ENCODE data around the gene DMC1. TPM values are rescaled to one million over a fixed set of nuclear protein-coding genes. Genes with fewer than 3 reads are reported as not detected.
"Not testable (repeated sequence)": the region's sequence is repeated elsewhere in the genome, so short reads cannot be mapped to it uniquely, and the experiment has no call there.

DMC1 gene
- total RNA-seq, 2 experiments from 2014 or later, result 13.0 to 16.3 TPM

GRCh38 chr22:38602166-38602565 lies 32.2 kb upstream of the DMC1 start:
- no peaks in the 10 kb centered on the region for H3K27me3 Mint-ChIP-seq (ENCODE audit: low read depth)
- intact Hi-C loops (cut with micrococcal nuclease), result no loop called here
- CTCF ChIA-PET, result no interaction called here

GRCh38 chr22:38601221-38601764 lies 31.3 kb upstream of the DMC1 start:
- CTCF ChIA-PET, result no interaction called here
- no peak overlapping the region for H3K27ac Mint-ChIP-seq
- no peaks in the 10 kb centered on the region for H3K4me1 Mint-ChIP-seq (ENCODE audit: low read depth)
- no peaks in the 10 kb centered on the region for H3K36me3 Mint-ChIP-seq (ENCODE audit: low read depth)
- no peaks in the 10 kb centered on the region for H3K27me3 Mint-ChIP-seq (ENCODE audit: low read depth)
- intact Hi-C loops (cut with micrococcal nuclease), result no loop called here
- no peak overlapping the region for H3K4me3 Mint-ChIP-seq
- DNase-seq, result no peak
- H3K9me3 Mint-ChIP-seq, result no peaks in the 10 kb centered on the region

More at GRCh38 chr22:38602166-38602565, 32.2 kb upstream of the DMC1 start:
- no peaks in the 10 kb centered on the region for H3K4me1 Mint-ChIP-seq (ENCODE audit: low read depth)
- no peak for DNase-seq
- no peak overlapping the region for H3K4me3 Mint-ChIP-seq
- no peaks in the 10 kb centered on the region for H3K9me3 Mint-ChIP-seq
- H3K27ac Mint-ChIP-seq, result no peak overlapping the region
- no peaks in the 10 kb centered on the region for H3K36me3 Mint-ChIP-seq (ENCODE audit: low read depth)

- no peaks in the 10 kb centered on the region for H3K27me3 Mint-ChIP-seq (ENCODE audit: low read depth)
- no peak overlapping the region for H3K4me3 Mint-ChIP-seq
- no peaks in the 10 kb centered on the region for H3K4me1 Mint-ChIP-seq (ENCODE audit: low read depth)
- CTCF ChIA-PET, result no interaction called here
- no peaks in the 10 kb centered on the region for H3K9me3 Mint-ChIP-seq
- H3K36me3 Mint-ChIP-seq (ENCODE audit: low read depth), result no peaks in the 10 kb centered on the region
- intact Hi-C loops (cut with micrococcal nuclease), result no loop called here
- DNase-seq, result no peak
- H3K27ac Mint-ChIP-seq, result no peak overlapping the region
Measured at GRCh38 chr22:38599466-38599865, 29.5 kb upstream of the DMC1 start.

DNA sequence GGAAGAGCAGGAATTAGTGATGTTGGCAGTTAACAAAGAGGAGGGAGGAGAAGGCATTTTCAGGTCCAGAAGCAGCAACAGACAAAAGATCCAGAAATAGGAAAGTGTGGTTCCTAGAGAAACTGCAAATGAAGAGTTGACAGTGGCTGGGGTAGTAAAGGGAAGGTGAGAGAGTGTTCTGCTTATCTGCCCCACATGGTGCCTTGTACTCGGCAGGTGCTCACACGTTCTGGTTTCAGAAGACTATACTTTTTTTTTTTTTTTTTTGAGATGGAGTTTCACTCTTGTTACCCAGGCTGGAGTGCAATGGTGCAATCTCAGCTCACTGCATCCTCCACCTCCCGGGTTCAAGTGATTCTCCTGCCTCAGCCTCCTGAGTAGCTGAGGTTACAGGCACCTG lies 12.9 kb upstream of the DMC1 start:
- H3K27ac Mint-ChIP-seq; H3K27me3 Mint-ChIP-seq (ENCODE audit: low read depth); intact Hi-C loops (cut with micrococcal nuclease); H3K36me3 Mint-ChIP-seq (ENCODE audit: low read depth); H3K4me3 Mint-ChIP-seq; DNase-seq; H3K4me1 Mint-ChIP-seq (ENCODE audit: low read depth); H3K9me3 Mint-ChIP-seq: not testable (repeated sequence)
- CTCF ChIA-PET, result interaction anchor here (0.6 kb wide), 1 partner anchor 91 kb away, joined by 4 read pairs; no protein-coding TSS in a partner anchor

- no peaks in the 10 kb centered on the region for H3K36me3 Mint-ChIP-seq (ENCODE audit: low read depth)
- H3K4me1 Mint-ChIP-seq (ENCODE audit: low read depth), result no peaks in the 10 kb centered on the region
- intact Hi-C loops (cut with micrococcal nuclease), result no loop called here
- H3K4me3 Mint-ChIP-seq, result no peak overlapping the region
- H3K9me3 Mint-ChIP-seq, result no peaks in the 10 kb centered on the region
- no peaks in the 10 kb centered on the region for H3K27me3 Mint-ChIP-seq (ENCODE audit: low read depth)
- DNase-seq, result no peak
- CTCF ChIA-PET, result no interaction called here
- H3K27ac Mint-ChIP-seq, result no peak overlapping the region
Measured at GRCh38 chr22:38578505-38578904, 8.5 kb upstream of the DMC1 start.

DNA sequence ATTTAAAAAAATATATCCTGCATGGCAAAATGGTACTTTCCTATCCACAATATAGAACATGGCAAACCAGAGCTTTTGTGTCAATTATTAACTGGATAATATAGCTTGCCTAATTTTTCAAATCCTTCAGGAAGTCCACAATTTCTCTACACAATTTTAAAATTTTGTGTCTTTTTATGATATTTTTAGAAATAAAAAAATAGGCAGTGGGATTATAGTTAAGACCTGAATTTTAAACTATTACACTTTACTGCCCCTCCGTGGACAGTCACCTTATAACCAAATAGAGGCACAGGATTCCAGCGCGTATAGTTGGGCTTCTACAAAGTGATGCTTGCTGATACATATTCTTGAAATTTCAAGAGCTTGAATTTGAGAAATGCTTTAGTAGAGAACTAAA lies 2.1 kb upstream of the DMC1 start:
- Mint-ChIP-seq H3K27me3 (ENCODE audit: low read depth) (no peaks in the 10 kb centered on the region), H3K9me3 (no peaks in the 10 kb centered on the region), H3K36me3 (ENCODE audit: low read depth) (peaks cover 3% of the 10 kb centered on the region), H3K4me3 (no peak overlapping the region), H3K27ac (no peak overlapping the region), H3K4me1 (ENCODE audit: low read depth) (peaks cover 11% of the 10 kb centered on the region)
- CTCF ChIA-PET, result interaction anchor here (0.6 to 3.7 kb wide), 11 partner anchors 12 to 520 kb away, joined by 3 to 17 read pairs (median 4); no protein-coding TSS in a partner anchor
- intact Hi-C loops (cut with micrococcal nuclease), result loop anchor here (1.0 to 5.0 kb wide), 3 partner anchors 175 to 520 kb away; no protein-coding TSS in a partner anchor
- peak; percentile 66 for DNase-seq

DNA sequence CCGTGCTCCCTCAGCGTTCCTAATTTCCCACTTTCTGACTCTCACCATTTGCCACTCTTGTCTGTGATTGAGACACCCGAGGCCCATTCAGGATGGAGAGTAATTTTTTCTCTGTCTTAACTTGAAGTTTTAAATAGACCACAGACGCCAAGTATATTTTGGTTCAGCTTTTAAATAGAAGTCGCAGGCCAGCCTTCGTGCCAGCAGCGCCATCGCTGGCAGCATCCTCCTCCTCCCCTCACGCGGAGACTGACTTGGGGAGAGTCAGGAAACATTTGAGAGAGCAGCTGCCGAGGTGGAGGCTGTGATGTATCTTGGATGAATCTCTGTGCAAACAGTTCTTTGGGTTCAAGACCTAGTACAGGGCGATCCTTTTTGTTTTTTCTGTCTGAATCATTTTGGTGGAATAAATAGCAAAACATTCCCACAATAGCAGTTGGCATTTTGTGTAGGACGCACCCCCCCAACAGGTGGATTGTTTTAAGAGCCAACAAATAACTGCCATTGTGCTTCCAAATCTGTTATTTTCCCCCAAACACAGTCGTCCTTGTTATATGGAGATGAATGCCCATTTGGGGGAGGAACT lies 889 bp upstream of the DMC1 start:
- peaks cover 3% of the 10 kb centered on the region for H3K36me3 Mint-ChIP-seq (ENCODE audit: low read depth)
- no peaks in the 10 kb centered on the region for H3K27me3 Mint-ChIP-seq (ENCODE audit: low read depth)
- peak overlapping the region; percentile 81 for H3K4me3 Mint-ChIP-seq
- peaks cover 11% of the 10 kb centered on the region for H3K4me1 Mint-ChIP-seq (ENCODE audit: low read depth)
- peak; percentile 68 for DNase-seq
- H3K27ac Mint-ChIP-seq, result peak overlapping the region; percentile 82
- CTCF ChIA-PET, result interaction anchor here (0.8 to 3.7 kb wide), 11 partner anchors 60 to 519 kb away, joined by 3 to 17 read pairs (median 4); no protein-coding TSS in a partner anchor
- no peaks in the 10 kb centered on the region for H3K9me3 Mint-ChIP-seq
- intact Hi-C loops (cut with micrococcal nuclease), result loop anchor here (1.0 to 5.0 kb wide), 8 partner anchors 40 to 254 kb away; partner anchors contain the start of genes CBY1, CSNK1E, DDX17 and FAM227A

- DNase-seq, result peak; percentile 21
- H3K27ac Mint-ChIP-seq, result peak overlapping the region; percentile 95
- CTCF ChIA-PET, result interaction anchor here (2.4 kb wide), 1 partner anchor 156 kb away, joined by 9 read pairs; no protein-coding TSS in a partner anchor
- peak overlapping the region; percentile 81 for H3K4me3 Mint-ChIP-seq
- intact Hi-C loops (cut with micrococcal nuclease), result no loop called here
- peaks cover 11% of the 10 kb centered on the region for H3K4me1 Mint-ChIP-seq (ENCODE audit: low read depth)
- no peaks in the 10 kb centered on the region for H3K9me3 Mint-ChIP-seq
- H3K36me3 Mint-ChIP-seq (ENCODE audit: low read depth), result peaks cover 3% of the 10 kb centered on the region
- H3K27me3 Mint-ChIP-seq (ENCODE audit: low read depth), result no peaks in the 10 kb centered on the region
Measured at GRCh38 chr22:38569181-38569971, 607 bp downstream of the DMC1 start.

DNA sequence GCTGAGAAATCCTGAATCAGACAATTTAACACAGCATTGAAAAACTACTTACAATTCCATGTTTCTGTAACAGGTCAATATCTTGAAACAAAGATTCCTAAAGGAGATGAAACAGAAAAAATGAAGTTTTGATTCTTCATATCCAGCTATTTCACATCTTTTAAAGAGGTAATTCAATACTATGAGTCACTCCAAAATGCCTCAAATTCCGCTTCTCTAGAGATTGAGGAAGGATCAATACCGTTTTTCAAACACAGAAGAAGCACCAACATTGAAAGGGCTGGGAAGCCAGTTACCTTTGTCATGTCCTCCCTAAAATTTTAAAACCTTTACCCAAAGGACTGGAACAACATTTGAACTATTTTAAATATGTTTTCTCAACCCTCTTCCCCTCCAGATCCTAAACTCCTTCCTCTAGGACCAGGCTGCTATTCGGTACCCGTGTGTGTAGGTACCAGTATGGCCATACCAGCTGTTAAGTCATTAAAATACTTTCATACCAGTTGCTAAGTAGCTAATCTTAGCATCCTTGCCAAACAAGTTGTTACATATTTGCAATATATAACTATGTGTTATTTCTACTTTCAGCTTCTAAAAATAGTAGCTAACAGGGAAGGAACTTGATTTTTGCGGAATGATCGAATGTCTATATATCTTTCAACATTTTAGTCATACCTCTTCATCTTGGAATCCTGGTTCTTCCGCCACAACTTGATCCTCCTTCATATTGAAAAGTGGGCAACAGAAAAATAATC lies 2.3 kb downstream of the DMC1 start:
- H3K27ac Mint-ChIP-seq, result no peak overlapping the region
- peaks cover 11% of the 10 kb centered on the region for H3K4me1 Mint-ChIP-seq (ENCODE audit: low read depth)
- intact Hi-C loops (cut with micrococcal nuclease), result no loop called here
- CTCF ChIA-PET, result interaction anchor here (2.4 kb wide), 1 partner anchor 154 kb away, joined by 9 read pairs; no protein-coding TSS in a partner anchor
- peaks cover 3% of the 10 kb centered on the region for H3K36me3 Mint-ChIP-seq (ENCODE audit: low read depth)
- DNase-seq, result no peak
- H3K9me3 Mint-ChIP-seq, result no peaks in the 10 kb centered on the region
- H3K27me3 Mint-ChIP-seq (ENCODE audit: low read depth), result no peaks in the 10 kb centered on the region
- no peak overlapping the region for H3K4me3 Mint-ChIP-seq

GRCh38 chr22:38566726-38567504 lies 3.1 kb downstream of the DMC1 start:
- no peak overlapping the region for H3K27ac Mint-ChIP-seq
- H3K27me3 Mint-ChIP-seq (ENCODE audit: low read depth), result no peaks in the 10 kb centered on the region
- H3K4me1 Mint-ChIP-seq (ENCODE audit: low read depth), result peaks cover 11% of the 10 kb centered on the region
- no peak overlapping the region for H3K4me3 Mint-ChIP-seq
- H3K9me3 Mint-ChIP-seq, result no peaks in the 10 kb centered on the region
- H3K36me3 Mint-ChIP-seq (ENCODE audit: low read depth), result peaks cover 3% of the 10 kb centered on the region
- intact Hi-C loops (cut with micrococcal nuclease), result no loop called here
- CTCF ChIA-PET, result no interaction called here
- DNase-seq, result no peak

DNA sequence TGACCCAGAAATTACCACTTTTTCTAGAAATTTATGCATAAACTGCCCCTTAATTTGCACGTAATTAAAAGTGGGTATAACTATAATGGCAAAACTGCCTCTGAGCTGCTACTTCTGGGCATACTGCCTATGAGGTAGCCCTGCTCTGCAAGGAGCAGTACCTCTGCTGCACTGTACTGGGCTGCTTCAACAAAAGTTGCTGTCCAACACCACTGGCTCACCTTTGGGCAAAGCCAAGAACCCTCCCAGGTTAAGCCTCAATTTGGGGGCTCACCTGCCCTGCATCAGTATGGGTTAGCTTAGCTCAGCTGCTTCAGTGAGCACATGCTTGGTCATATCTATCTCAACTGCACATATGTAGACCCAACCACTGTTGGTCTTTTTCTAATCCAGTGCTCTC lies 4.5 kb downstream of the DMC1 start:
- Mint-ChIP-seq H3K27me3 (ENCODE audit: low read depth) (no peaks in the 10 kb centered on the region), H3K36me3 (ENCODE audit: low read depth) (peaks cover 8% of the 10 kb centered on the region), H3K4me3 (no peak overlapping the region), H3K4me1 (ENCODE audit: low read depth) (no peaks in the 10 kb centered on the region), H3K27ac (no peak overlapping the region), H3K9me3 (no peaks in the 10 kb centered on the region)
- no peak for DNase-seq
- intact Hi-C loops (cut with micrococcal nuclease), result no loop called here
- CTCF ChIA-PET, result no interaction called here
